Keratinocyte (primary cell): ENCODE measurements around the gene HBQ1. TPM values are rescaled to one million over a fixed set of nuclear protein-coding genes. Genes with fewer than 3 reads are reported as not detected.
"Not testable (repeated sequence)": the region's sequence is repeated elsewhere in the genome, so short reads cannot be mapped to it uniquely, and the experiment has no call there.

Experiments
- DNase-seq: peaks from one replicate; pipeline ENCODE4 v3.0.0-alpha.2; 2011; ENCODE audit warnings: low read depth, missing footprints, low spot score
- FAIRE-seq: peaks from 2 replicates; lab custom pipeline; 2011; peaks lifted over from hg19 to GRCh38; lab: Jason Lieb, UNC
- H2AFZ ChIP-seq: 2 replicates; pipeline ENCODE4 v1.6.0; 2012; ENCODE audit warnings: low read length, control low read depth, inconsistent platforms; ENCODE audit not compliant: control insufficient read depth
- H3K27ac ChIP-seq: 2 replicates; pipeline ENCODE4 v1.5.1; 2011; ENCODE audit warnings: low read length; ENCODE audit not compliant: control insufficient read depth, insufficient read depth
- H3K27me3 ChIP-seq: 3 replicates; pipeline ENCODE4 v1.6.0; 2011; ENCODE audit warnings: low read length; ENCODE audit not compliant: control insufficient read depth, insufficient read depth; ENCODE audit errors: extremely low read depth
- H3K36me3 ChIP-seq, 2 experiments: 2 replicates in 1 of 2; 3 replicates in 1 of 2; pipeline ENCODE4 v1.5.1; 2011; ENCODE audit warnings: low read length in 2 of 2, mild to moderate bottlenecking in 1 of 2; ENCODE audit not compliant: control insufficient read depth in 2 of 2, insufficient read depth in 2 of 2; ENCODE audit errors: extremely low read depth in 1 of 2
- H3K4me1 ChIP-seq: 3 replicates; pipeline ENCODE4 v1.5.1; 2011; ENCODE audit warnings: low read length; ENCODE audit not compliant: control insufficient read depth, insufficient read depth; ENCODE audit errors: extremely low read depth
- H3K4me2 ChIP-seq: 3 replicates; pipeline ENCODE4 v1.6.0; 2011; ENCODE audit warnings: low read depth, low read length; ENCODE audit not compliant: control insufficient read depth, insufficient read depth; ENCODE audit errors: extremely low read depth
- H3K4me3 ChIP-seq, 3 experiments: fragments of 200-600 bp in 1 of 3; sonication (generic) in 1 of 3; 2 replicates in 2 of 3; 3 replicates in 1 of 3; pipeline ENCODE4 v1.5.1; 2011 to 2016; ENCODE audit warnings: low read length in 3 of 3, mild to moderate bottlenecking in 3 of 3, control low read depth in 2 of 3, inconsistent platforms in 1 of 3, low read depth in 1 of 3, mixed read lengths in 1 of 3, mixed run types in 1 of 3, moderate library complexity in 1 of 3; ENCODE audit not compliant: control insufficient read depth in 2 of 3, insufficient read depth in 2 of 3; ENCODE audit errors: extremely low read depth in 1 of 3
- H3K79me2 ChIP-seq: 2 replicates; pipeline ENCODE4 v1.6.0; 2012; ENCODE audit warnings: low read length; ENCODE audit not compliant: control insufficient read depth, insufficient read depth
- H3K9ac ChIP-seq: 3 replicates; pipeline ENCODE4 v1.6.0; 2011; ENCODE audit warnings: low read length; ENCODE audit not compliant: control insufficient read depth, insufficient read depth; ENCODE audit errors: extremely low read depth
- H3K9me1 ChIP-seq: 3 replicates; pipeline ENCODE4 v1.6.0; 2011; ENCODE audit warnings: low read length; ENCODE audit not compliant: control insufficient read depth, insufficient read depth; ENCODE audit errors: extremely low read depth
- H3K9me3 ChIP-seq: 2 replicates; pipeline ENCODE4 v1.5.1; 2012; ENCODE audit warnings: low read depth, low read length; ENCODE audit not compliant: control insufficient read depth
- H4K20me1 ChIP-seq: 3 replicates; pipeline ENCODE4 v1.6.0; 2011; ENCODE audit warnings: low read length; ENCODE audit not compliant: control insufficient read depth, insufficient read depth; ENCODE audit errors: extremely low read depth
- EZH2 ChIP-seq: IDR thresholded peaks from one replicate; pipeline ENCODE4 v1.6.1; 2012; ENCODE audit warnings: inconsistent platforms, mild to moderate bottlenecking, low read length, moderate library complexity
- dilution Hi-C: fragments of 300-500 bp; cut with MboI; formaldehyde crosslinking; loops from one replicate; pipeline ENCODE4 v1.7.0; 2020; ENCODE audit warnings: low sequenced_read_pairs; ENCODE audit not compliant: extremely low pct_ligation_motif_present
- polyA plus RNA-seq, 5 experiments: library from polyadenylated mRNA; depleted of rRNA in 3 of 5; stranded (reverse) in 3 of 5; stranded (forward) in 1 of 5; unstranded in 1 of 5; fragments of >200 nt; gene quantifications; 1 replicate in 1 of 5; 2 replicates in 3 of 5; 3 replicates in 1 of 5; pipeline versions ENCODE4 v1.2.1 to v1.2.3, GENCODE V29; 2011 to 2012; ENCODE audit warnings: missing spikeins in 2 of 5, low read depth in 1 of 5, low replicate concordance in 1 of 5
- TF ChIP-seq, protein P1 (sequence below), 3 experiments: IDR thresholded peaks in 1 of 3; conservative IDR thresholded peaks in 1 of 3; optimal IDR thresholded peaks in 1 of 3; 2 replicates in 2 of 3; 3 replicates in 1 of 3; pipeline versions ENCODE3 to v1.5.1; 2011; ENCODE audit warnings: low read length in 3 of 3, mild to moderate bottlenecking in 3 of 3, moderate library complexity in 2 of 3, control low read depth in 1 of 3, inconsistent platforms in 1 of 3; ENCODE audit not compliant: insufficient read depth in 2 of 3; ENCODE audit errors: extremely low read depth in 1 of 3

The HBQ1 gene
- polyA plus RNA-seq, 1 donor (not counting 4 experiments of a cell fraction or from before 2014, with no cell fraction given), result 0.13 TPM

DNA sequence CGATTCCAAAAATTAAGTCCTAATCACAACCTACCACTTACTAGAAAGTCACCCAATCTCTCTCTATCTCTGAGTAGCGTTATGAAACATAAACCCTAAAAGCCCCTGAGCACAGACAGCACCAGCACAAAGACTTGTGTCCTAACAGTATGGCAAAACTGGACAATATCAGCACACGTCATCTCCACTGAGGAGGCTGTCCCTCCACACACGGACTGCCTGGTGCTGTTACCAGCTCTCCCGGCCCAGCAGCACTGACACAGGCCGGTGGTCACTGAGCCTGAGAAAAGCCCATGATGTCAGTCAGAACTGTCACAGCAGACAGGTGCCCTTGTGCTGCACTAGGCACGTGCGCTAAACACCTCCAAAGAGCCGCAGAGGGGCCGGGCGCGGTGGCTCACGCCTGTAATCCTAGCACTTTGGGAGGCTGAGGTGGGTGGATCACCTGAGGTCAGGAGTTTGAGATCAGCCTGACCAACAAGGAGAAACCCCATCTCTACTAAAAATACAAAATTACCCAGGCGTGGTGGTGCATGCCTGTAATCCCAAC lies 31.4 kb downstream of the HBQ1 start:
- H3K4me2 ChIP-seq, FAIRE-seq, H2AFZ ChIP-seq, H3K4me3 ChIP-seq, H3K4me1 ChIP-seq, H3K9me1 ChIP-seq, DNase-seq, dilution Hi-C loops, H3K9me3 ChIP-seq, H3K9ac ChIP-seq, H3K27me3 ChIP-seq, H3K27ac ChIP-seq: not testable (repeated sequence)
- peaks cover 60% of the 10 kb centered on the region for H3K79me2 ChIP-seq
- peaks cover 20 to 35% of the 10 kb centered on the region in 2 experiments for H3K36me3 ChIP-seq
- H4K20me1 ChIP-seq, result peaks cover 22% of the 10 kb centered on the region

DNA sequence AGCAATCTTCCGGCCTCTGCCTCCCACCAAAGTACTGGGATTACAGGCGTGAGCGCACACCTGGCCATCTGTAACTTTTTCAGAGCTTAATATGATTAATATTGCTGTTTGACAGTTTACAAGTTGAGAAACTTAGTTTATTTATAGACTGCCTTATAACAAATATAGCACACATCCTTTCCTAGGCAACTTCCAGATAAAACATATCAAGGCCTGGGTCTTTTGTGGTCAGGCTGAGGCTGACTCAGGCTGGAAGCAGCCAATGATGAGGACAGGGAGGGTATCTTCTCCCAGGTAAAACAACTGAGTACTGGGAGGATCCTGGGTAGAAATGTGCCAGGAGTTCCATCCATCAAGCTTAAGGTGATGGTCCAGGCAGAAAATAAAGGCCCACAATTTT lies 32.7 kb downstream of the HBQ1 start:
- TF ChIP-seq EZH2, result no peak
- TF ChIP-seq, protein P1, sequence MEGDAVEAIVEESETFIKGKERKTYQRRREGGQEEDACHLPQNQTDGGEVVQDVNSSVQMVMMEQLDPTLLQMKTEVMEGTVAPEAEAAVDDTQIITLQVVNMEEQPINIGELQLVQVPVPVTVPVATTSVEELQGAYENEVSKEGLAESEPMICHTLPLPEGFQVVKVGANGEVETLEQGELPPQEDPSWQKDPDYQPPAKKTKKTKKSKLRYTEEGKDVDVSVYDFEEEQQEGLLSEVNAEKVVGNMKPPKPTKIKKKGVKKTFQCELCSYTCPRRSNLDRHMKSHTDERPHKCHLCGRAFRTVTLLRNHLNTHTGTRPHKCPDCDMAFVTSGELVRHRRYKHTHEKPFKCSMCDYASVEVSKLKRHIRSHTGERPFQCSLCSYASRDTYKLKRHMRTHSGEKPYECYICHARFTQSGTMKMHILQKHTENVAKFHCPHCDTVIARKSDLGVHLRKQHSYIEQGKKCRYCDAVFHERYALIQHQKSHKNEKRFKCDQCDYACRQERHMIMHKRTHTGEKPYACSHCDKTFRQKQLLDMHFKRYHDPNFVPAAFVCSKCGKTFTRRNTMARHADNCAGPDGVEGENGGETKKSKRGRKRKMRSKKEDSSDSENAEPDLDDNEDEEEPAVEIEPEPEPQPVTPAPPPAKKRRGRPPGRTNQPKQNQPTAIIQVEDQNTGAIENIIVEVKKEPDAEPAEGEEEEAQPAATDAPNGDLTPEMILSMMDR (optimal IDR thresholded peaks at IDR 0.05 in 1 of 3, IDR thresholded peaks at IDR 0.05 in 1 of 3, conservative IDR thresholded peaks at IDR 0.05 in 1 of 3; ENCODE audit: extremely low read depth in 1 of 3, insufficient read depth in 2 of 3, low read length in 3 of 3), result no peak
- no peaks in the 10 kb centered on the region for H3K9me1 ChIP-seq
- H3K27ac ChIP-seq, result no peak overlapping the region
- dilution Hi-C loops, result no loop called here
- no peak for DNase-seq
- H4K20me1 ChIP-seq, result peaks cover 22% of the 10 kb centered on the region
- peaks cover 64% of the 10 kb centered on the region for H3K79me2 ChIP-seq
- H3K4me1 ChIP-seq, result no peaks in the 10 kb centered on the region
- no peaks in the 10 kb centered on the region for H3K27me3 ChIP-seq
- H3K9me3 ChIP-seq, result no peaks in the 10 kb centered on the region
- no peak overlapping the region for H3K9ac ChIP-seq
- no peak overlapping the region for H3K4me2 ChIP-seq
- no peak overlapping the region for H3K4me3 ChIP-seq
- FAIRE-seq, result no peak
- H3K36me3 ChIP-seq, result peaks cover 16 to 32% of the 10 kb centered on the region in 2 experiments
- no peak overlapping the region for H2AFZ ChIP-seq

DNA sequence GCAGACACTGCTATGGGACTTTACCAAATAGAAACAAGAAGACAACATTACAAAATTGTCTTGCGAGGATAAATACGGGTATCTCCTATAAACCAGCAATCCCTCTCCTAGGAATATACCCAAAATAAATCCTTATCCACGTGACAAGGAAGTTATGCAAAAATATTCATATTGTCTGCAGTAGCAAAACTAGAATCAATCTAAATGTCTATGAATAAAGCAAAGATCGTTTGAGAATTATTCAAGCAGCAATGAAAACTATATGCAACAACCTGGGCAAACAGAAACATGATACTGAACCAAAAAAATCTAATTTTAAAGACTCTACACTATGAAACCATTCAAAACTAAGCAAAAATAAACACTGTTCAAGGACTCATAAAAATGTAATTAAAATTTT lies 39.8 kb downstream of the HBQ1 start:
- no peak overlapping the region for H3K4me3 ChIP-seq
- DNase-seq (no peak), FAIRE-seq (no peak)
- H3K27me3 ChIP-seq, result no peaks in the 10 kb centered on the region
- no peak overlapping the region for H3K9ac ChIP-seq
- H3K9me3 ChIP-seq, result no peaks in the 10 kb centered on the region
- TF ChIP-seq, protein P1 (optimal IDR thresholded peaks at IDR 0.05 in 1 of 3, IDR thresholded peaks at IDR 0.05 in 1 of 3, conservative IDR thresholded peaks at IDR 0.05 in 1 of 3; ENCODE audit: extremely low read depth in 1 of 3, insufficient read depth in 2 of 3, low read length in 3 of 3), result no peak
- TF ChIP-seq EZH2, result no peak
- peaks cover 11 to 50% of the 10 kb centered on the region in 2 experiments for H3K36me3 ChIP-seq
- no peak overlapping the region for H3K4me2 ChIP-seq
- H3K27ac ChIP-seq, result no peak overlapping the region
- no peaks in the 10 kb centered on the region for H3K9me1 ChIP-seq
- peaks cover 64% of the 10 kb centered on the region for H3K79me2 ChIP-seq
- no peak overlapping the region for H2AFZ ChIP-seq
- no peaks in the 10 kb centered on the region for H3K4me1 ChIP-seq
- dilution Hi-C loops, result no loop called here
- H4K20me1 ChIP-seq, result peaks cover 2% of the 10 kb centered on the region
